Hepatocyte (in vitro differentiated cells): ENCODE measurements around the gene ZP4.

Source experiments
- CTCF ChIP-seq: fragments of 200-600 bp; sonication (generic); IDR thresholded peaks from 2 replicates; pipeline ENCODE4 v1.5.1; 2016; ENCODE audit warnings: antibody characterized with exemption, mild to moderate bottlenecking; ENCODE audit not compliant: poor library complexity
- EZH2 ChIP-seq: fragments of 200-600 bp; sonication (generic); IDR thresholded peaks from 2 replicates; pipeline ENCODE4 v1.6.1; 2016; ENCODE audit warnings: antibody characterized with exemption, mild to moderate bottlenecking, borderline replicate concordance
- EZH2phosphoT487 ChIP-seq: fragments of 200-600 bp; sonication (generic); IDR thresholded peaks from one replicate; pipeline ENCODE4 v1.6.1; 2018; ENCODE audit warnings: antibody characterized with exemption, mild to moderate bottlenecking, low read depth, moderate library complexity; ENCODE audit not compliant: unreplicated experiment, severe bottlenecking

- TF ChIP-seq EZH2phosphoT487 (no peak), CTCF (peak; percentile 56), EZH2 (no peak)
Observed at GRCh38 chr1:237851210-237851845, 39.4 kb downstream of the ZP4 start.
